Bronchial epithelial cell (primary cell): ENCODE measurements around the gene SNAP91. TPM values are rescaled to one million over a fixed set of nuclear protein-coding genes. Genes with fewer than 3 reads are reported as not detected.
A peak's percentile ranks its signal among the peaks of the same experiment; 100 is the strongest.
"Not testable (repeated sequence)": the region's sequence is repeated elsewhere in the genome, so short reads cannot be mapped to it uniquely, and the experiment has no call there.

Experiments
- DNase-seq: peaks from one replicate; pipeline ENCODE4 v3.0.0-alpha.2; 2010; ENCODE audit warnings: low read depth
- FAIRE-seq: peaks from 2 replicates; lab custom pipeline; 2011; peaks lifted over from hg19 to GRCh38; lab: Jason Lieb, UNC
- H3K27me3 ChIP-seq: 2 replicates; pipeline ENCODE4 v1.5.1; 2011; ENCODE audit warnings: low read length; ENCODE audit not compliant: control insufficient read depth, insufficient read depth
- H3K36me3 ChIP-seq: 2 replicates; pipeline ENCODE4 v1.5.1; 2011; ENCODE audit warnings: low read length; ENCODE audit not compliant: control insufficient read depth, insufficient read depth
- H3K4me3 ChIP-seq: 2 replicates; pipeline ENCODE4 v1.5.1; 2011; ENCODE audit warnings: mild to moderate bottlenecking, low read depth, low read length, control low read depth
- CTCF ChIP-seq: IDR thresholded peaks from 2 replicates; pipeline ENCODE4 v1.5.1; 2011; ENCODE audit warnings: mild to moderate bottlenecking, moderate library complexity, low read length, control low read depth, inconsistent platforms; ENCODE audit not compliant: insufficient read depth, severe bottlenecking
- total RNA-seq: library from RNA; depleted of rRNA; stranded (reverse); fragments of >200 nt; gene quantifications from 2 replicates; pipeline ENCODE4 v1.2.1, GENCODE V29; 2014

The SNAP91 gene, protein sequence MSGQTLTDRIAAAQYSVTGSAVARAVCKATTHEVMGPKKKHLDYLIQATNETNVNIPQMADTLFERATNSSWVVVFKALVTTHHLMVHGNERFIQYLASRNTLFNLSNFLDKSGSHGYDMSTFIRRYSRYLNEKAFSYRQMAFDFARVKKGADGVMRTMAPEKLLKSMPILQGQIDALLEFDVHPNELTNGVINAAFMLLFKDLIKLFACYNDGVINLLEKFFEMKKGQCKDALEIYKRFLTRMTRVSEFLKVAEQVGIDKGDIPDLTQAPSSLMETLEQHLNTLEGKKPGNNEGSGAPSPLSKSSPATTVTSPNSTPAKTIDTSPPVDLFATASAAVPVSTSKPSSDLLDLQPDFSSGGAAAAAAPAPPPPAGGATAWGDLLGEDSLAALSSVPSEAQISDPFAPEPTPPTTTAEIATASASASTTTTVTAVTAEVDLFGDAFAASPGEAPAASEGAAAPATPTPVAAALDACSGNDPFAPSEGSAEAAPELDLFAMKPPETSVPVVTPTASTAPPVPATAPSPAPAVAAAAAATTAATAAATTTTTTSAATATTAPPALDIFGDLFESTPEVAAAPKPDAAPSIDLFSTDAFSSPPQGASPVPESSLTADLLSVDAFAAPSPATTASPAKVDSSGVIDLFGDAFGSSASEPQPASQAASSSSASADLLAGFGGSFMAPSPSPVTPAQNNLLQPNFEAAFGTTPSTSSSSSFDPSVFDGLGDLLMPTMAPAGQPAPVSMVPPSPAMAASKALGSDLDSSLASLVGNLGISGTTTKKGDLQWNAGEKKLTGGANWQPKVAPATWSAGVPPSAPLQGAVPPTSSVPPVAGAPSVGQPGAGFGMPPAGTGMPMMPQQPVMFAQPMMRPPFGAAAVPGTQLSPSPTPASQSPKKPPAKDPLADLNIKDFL
- total RNA-seq, result under 0.01 TPM in 1 of 2 replicates, not detected in the other

DNA sequence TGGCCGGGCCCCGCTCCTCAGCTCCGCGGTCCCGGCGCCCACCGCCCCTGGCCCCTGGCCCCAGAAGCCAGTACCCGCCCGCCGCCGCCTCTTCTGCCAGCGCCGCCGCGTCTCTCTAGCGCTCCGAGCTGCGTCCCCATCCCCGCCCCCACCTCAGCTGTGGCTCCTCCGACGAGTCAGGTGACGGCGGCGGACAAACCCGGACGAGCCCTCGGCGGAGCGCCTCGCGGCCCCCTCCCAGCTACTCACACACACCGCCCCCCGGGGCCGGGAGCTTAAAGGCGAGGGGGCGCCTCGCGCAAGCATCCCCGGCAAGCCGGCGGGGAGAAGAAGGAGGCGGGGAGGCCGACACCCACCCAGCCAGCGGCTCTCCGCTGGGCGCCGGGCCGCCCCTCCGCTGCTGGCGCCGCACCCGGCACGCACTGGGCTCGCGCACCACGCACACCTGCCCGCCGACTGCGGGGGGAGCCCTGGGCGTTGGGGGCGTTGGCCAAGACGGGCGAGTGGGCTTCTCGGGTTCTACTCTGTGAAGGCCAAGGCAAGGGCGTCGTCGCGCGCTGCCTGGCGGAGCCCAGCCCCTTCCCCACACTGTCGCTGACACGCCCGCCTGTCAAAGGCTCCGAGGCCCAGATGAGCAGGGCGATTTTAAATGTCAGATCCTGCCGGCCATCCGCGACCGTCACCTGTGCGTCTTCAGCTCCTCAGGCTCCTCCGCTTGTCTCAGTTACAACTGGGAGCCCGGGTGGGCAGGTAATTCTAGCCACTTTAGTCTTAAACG, at the start of gene SNAP91:
Gene SNAP91 (minus strand): TSS at position 132 of the 778 bp plus-strand sequence. CDS start 1,174 bp downstream, outside the sequence.
- no peak for DNase-seq
- no peak for TF ChIP-seq CTCF
- Histone ChIP-seq H3K27me3 (peaks cover 24% of the 10 kb centered on the region), H3K4me3 (peak within 1 kb of the TSS; percentile 38), H3K36me3 (no peaks in the 10 kb centered on the region)
- FAIRE-seq, result no peak

DNA sequence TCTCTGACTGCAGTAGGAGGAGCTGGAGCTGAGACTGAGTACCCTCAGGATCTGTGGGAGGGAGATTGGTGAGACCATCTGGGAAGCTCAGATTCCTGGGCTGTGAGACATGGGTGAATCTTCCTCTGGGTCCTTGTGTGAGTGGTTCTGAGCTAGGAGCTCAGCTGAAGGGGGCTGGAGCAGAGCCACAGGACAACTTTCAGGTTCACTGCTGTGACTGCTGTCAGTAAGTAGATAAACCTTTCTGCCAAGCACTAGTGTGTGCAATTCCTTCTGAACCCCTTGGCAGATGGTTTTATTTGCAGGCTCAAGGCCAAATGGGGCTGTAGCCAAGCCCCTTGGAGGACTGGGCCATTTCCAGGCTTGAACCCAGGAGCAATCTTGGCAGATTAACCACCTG, 49.6 kb upstream of the SNAP91 start:
- FAIRE-seq, result no peak
- TF ChIP-seq CTCF, result no peak
- H3K36me3 ChIP-seq, result no peaks in the 10 kb centered on the region
- H3K27me3 ChIP-seq, result no peaks in the 10 kb centered on the region
- no peak for DNase-seq
- no peak overlapping the region for H3K4me3 ChIP-seq

GRCh38 chr6:83757021-83757420, 48.1 kb upstream of the SNAP91 start:
- DNase-seq, result no peak
- Histone ChIP-seq H3K36me3 (no peaks in the 10 kb centered on the region), H3K27me3 (no peaks in the 10 kb centered on the region), H3K4me3 (no peak overlapping the region)
- FAIRE-seq, result no peak
- no peak for TF ChIP-seq CTCF

- Histone ChIP-seq H3K4me3 (no peak overlapping the region), H3K27me3 (no peaks in the 10 kb centered on the region), H3K36me3 (no peaks in the 10 kb centered on the region)
- no peak for TF ChIP-seq CTCF
- DNase-seq (no peak), FAIRE-seq (no peak)
Measured at GRCh38 chr6:83756565-83756964, 47.7 kb upstream of the SNAP91 start.

GRCh38 chr6:83752375-83752774, 43.5 kb upstream of the SNAP91 start:
- H3K27me3 ChIP-seq, H3K36me3 ChIP-seq, DNase-seq, H3K4me3 ChIP-seq, FAIRE-seq: not testable (repeated sequence)
